B cell (primary cell): ENCODE results near the gene MED12L. TPM values are rescaled to one million over a fixed set of nuclear protein-coding genes. Genes with fewer than 3 reads are reported as not detected.

Source experiments
- ATAC-seq: fragments of 200-7000 bp; cut with Tn5 transposase; one replicate; pipeline ENCODE4 v1.10.0; 2021; ENCODE audit warnings: low read depth, mild to moderate bottlenecking, moderate number of reproducible peaks, moderate library complexity
- CTCF ChIA-PET: fragments of 350-600 bp; sonication (Branson Sonifier 250); formaldehyde crosslinking; loops from one replicate; lab custom pipeline; 2021; ENCODE audit warnings: antibody characterized with exemption, inconsistent platforms; lab: Charles Lee
- POLR2A ChIA-PET: fragments of 350-600 bp; sonication (Branson Sonifier 250); formaldehyde crosslinking; loops from one replicate; lab custom pipeline; 2021; ENCODE audit warnings: antibody characterized with exemption; lab: Charles Lee
- DNase-seq: peaks from one replicate; pipeline ENCODE4 v3.0.0; 2013
- H2AFZ ChIP-seq: 2 replicates; pipeline ENCODE4 v1.6.1; 2012; ENCODE audit warnings: mild to moderate bottlenecking, low read depth, low read length; ENCODE audit not compliant: insufficient read depth, poor library complexity, severe bottlenecking
- H3K27ac ChIP-seq, 2 donors: 1 replicate in 1 of 2; 2 replicates in 1 of 2; pipeline ENCODE4 v1.5.1; 2012 to 2013; ENCODE audit warnings: low read length in 2 of 2, mild to moderate bottlenecking in 2 of 2, moderate library complexity in 1 of 2
- H3K27me3 ChIP-seq, 4 experiments: fragments of 200-600 bp in 1 of 4; sonication (generic) in 1 of 4; replicated peaks in 1 of 4; 1 replicate in 2 of 4; 2 replicates in 2 of 4; pipeline versions ENCODE4 v1.6.1 to v1.7.0; 2013 to 2016; ENCODE audit warnings: low read length in 3 of 4, mild to moderate bottlenecking in 2 of 4, mixed read lengths in 1 of 4, moderate library complexity in 1 of 4; ENCODE audit not compliant: insufficient read depth in 4 of 4, control insufficient read depth in 3 of 4; ENCODE audit errors: control extremely low read depth in 1 of 4
- H3K36me3 ChIP-seq, 2 experiments: replicated peaks in 1 of 2; 1 replicate in 1 of 2; 2 replicates in 1 of 2; pipeline versions ENCODE4 v1.6.1 to v1.7.1; 2013; ENCODE audit warnings: low read length in 1 of 2; ENCODE audit not compliant: insufficient read depth in 2 of 2, control insufficient read depth in 1 of 2; ENCODE audit errors: control extremely low read depth in 1 of 2, extremely low read depth in 1 of 2
- H3K4me1 ChIP-seq, 2 donors: fragments of 200-600 bp in 1 of 2; sonication (generic) in 1 of 2; 1 replicate in 1 of 2; 2 replicates in 1 of 2; pipeline versions ENCODE4 v1.5.1 to v1.6.1; 2013 to 2017; ENCODE audit warnings: low read length in 2 of 2; ENCODE audit not compliant: control insufficient read depth in 2 of 2, insufficient read depth in 2 of 2
- H3K4me2 ChIP-seq: replicated peaks from 2 replicates; pipeline ENCODE3; 2012; ENCODE audit warnings: mild to moderate bottlenecking, low read depth, low read length; ENCODE audit not compliant: poor library complexity, severe bottlenecking
- H3K4me3 ChIP-seq, 5 experiments: fragments of 200-600 bp in 1 of 5; sonication (generic) in 1 of 5; 1 replicate in 3 of 5; 2 replicates in 2 of 5; pipeline versions ENCODE4 v1.5.1 to v1.7.0; 2011 to 2016; ENCODE audit warnings: low read length in 4 of 5, mild to moderate bottlenecking in 4 of 5, low read depth in 2 of 5, control low read depth in 1 of 5, moderate library complexity in 1 of 5; ENCODE audit not compliant: insufficient read depth in 1 of 5; ENCODE audit errors: control extremely low read depth in 1 of 5, extremely low read depth in 1 of 5
- H3K79me2 ChIP-seq: fragments of 200-600 bp; sonication (generic); one replicate; pipeline ENCODE4 v1.6.0; 2016; ENCODE audit warnings: low read length; ENCODE audit not compliant: control insufficient read depth, insufficient read depth
- H3K9ac ChIP-seq: fragments of 200-600 bp; sonication (generic); 2 replicates; pipeline ENCODE4 v1.6.1; 2017; ENCODE audit warnings: mild to moderate bottlenecking, low read length, moderate library complexity
- H3K9me3 ChIP-seq, 3 donors: one replicate each; pipeline versions ENCODE4 v1.6.1 to v1.7.1; 2013; ENCODE audit warnings: low read length in 2 of 3; ENCODE audit not compliant: control insufficient read depth in 2 of 3, insufficient read depth in 1 of 3; ENCODE audit errors: control extremely low read depth in 1 of 3
- H4K20me1 ChIP-seq: 2 replicates; pipeline ENCODE4 v1.6.0; 2012; ENCODE audit warnings: mild to moderate bottlenecking, low read length; ENCODE audit not compliant: insufficient read depth, control insufficient read depth, poor library complexity, severe bottlenecking
- H3K27ac Mint-ChIP-seq: one replicate; pipeline ENCODE4 v1.8.0; 2021; ENCODE audit warnings: mixed read lengths
- H3K27me3 Mint-ChIP-seq: one replicate; pipeline ENCODE4 v1.8.0; 2021; ENCODE audit warnings: mixed read lengths
- H3K4me1 Mint-ChIP-seq: one replicate; pipeline ENCODE4 v1.8.0; 2021; ENCODE audit warnings: mixed read lengths
- H3K4me3 Mint-ChIP-seq: one replicate; pipeline ENCODE4 v1.8.0; 2021; ENCODE audit warnings: mixed read lengths
- H3K9me3 Mint-ChIP-seq: one replicate; pipeline ENCODE4 v1.8.0; 2022; ENCODE audit warnings: mixed read lengths; ENCODE audit not compliant: insufficient read depth
- EZH2 ChIP-seq: IDR thresholded peaks from 2 replicates; pipeline ENCODE4 v1.6.1; 2012; ENCODE audit warnings: borderline replicate concordance, low read depth, mild to moderate bottlenecking, moderate library complexity, low read length; ENCODE audit not compliant: insufficient read depth, poor library complexity, severe bottlenecking
- WGBS: methylation state at CpG from one replicate; pipeline ENCODE4 v1.1.5; 2013; ENCODE audit warnings: missing lambda C conversion rate; ENCODE audit not compliant: insufficient coverage; 5-methylcytosine and 5-hydroxymethylcytosine counted together
- intact Hi-C: fragments of 100-400 bp; cut with micrococcal nuclease; formaldehyde crosslinking; loops from one replicate; pipeline ENCODE4 v1.10.0; 2022
- polyA plus RNA-seq: library from polyadenylated mRNA; depleted of rRNA; stranded (reverse); fragments of >200 nt; gene quantifications from 2 replicates; pipeline ENCODE4 v1.2.3, GENCODE V29; 2012
- total RNA-seq, 2 donors: library from RNA; stranded (reverse); fragments of 120-200 nt in 1 of 2; gene quantifications; 1 replicate in 1 of 2; 2 replicates in 1 of 2; pipeline versions ENCODE4 v1.2.3 to v1.2.4, GENCODE V29; 2013 to 2022
- TF ChIP-seq, protein P1 (sequence below): fragments of 200-600 bp; IDR thresholded peaks from one replicate; pipeline ENCODE4 v1.8.0; 2022; ENCODE audit warnings: antibody characterized with exemption, mild to moderate bottlenecking

Gene MED12L
- total and polyA plus RNA-seq, 2 donors (not counting 1 experiment from before 2014, with no cell fraction given) = 0.07 to 0.30 TPM

DNA sequence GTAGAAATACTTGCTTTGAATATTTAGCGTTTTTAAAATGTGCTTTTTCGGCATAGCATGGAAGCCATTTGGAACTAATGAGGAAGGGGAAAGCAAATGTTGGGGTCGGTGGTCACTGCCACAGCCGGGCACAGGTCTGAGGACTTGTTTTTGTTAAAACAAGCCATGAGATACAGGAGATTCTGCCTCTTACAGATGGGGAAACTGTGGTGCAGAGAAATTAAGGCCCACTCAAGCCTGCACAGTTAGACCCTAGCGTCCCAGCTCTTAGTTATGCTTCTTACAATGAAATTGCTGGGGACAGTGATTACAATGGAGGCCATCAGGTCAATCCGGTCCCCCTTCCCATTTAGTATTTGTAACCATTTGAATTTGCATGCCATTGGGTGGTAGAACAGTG lies 120.0 kb downstream of the MED12L start:
- Mint-ChIP-seq H3K4me1 (peaks cover under 1% of the 10 kb centered on the region), H3K27me3 (peaks cover 4% of the 10 kb centered on the region), H3K9me3 (no peaks in the 10 kb centered on the region), H3K4me3 (no peak overlapping the region), H3K27ac (no peak overlapping the region)
- H3K4me2 ChIP-seq = no peak overlapping the region
- no peaks in the 10 kb centered on the region for H3K27me3 ChIP-seq
- H3K9me3 ChIP-seq = no peaks in the 10 kb centered on the region
- no peaks in the 10 kb centered on the region for H3K36me3 ChIP-seq
- ATAC-seq = no peak
- no peak overlapping the region for H2AFZ ChIP-seq
- no peak overlapping the region for H3K4me3 ChIP-seq
- H3K9ac ChIP-seq = no peak overlapping the region
- no peak for DNase-seq
- ChIA-PET CTCF (interaction anchor here (1.7 kb wide), 1 partner anchor 37 kb away, joined by 5 read pairs; no protein-coding TSS in a partner anchor), POLR2A (no interaction called here)
- intact Hi-C loops = no loop called here
- WGBS = 96% methylated on average over 5 of the region's 6 CpGs
- no peaks in the 10 kb centered on the region for H4K20me1 ChIP-seq
- H3K79me2 ChIP-seq = no peaks in the 10 kb centered on the region
- TF ChIP-seq, protein P1, sequence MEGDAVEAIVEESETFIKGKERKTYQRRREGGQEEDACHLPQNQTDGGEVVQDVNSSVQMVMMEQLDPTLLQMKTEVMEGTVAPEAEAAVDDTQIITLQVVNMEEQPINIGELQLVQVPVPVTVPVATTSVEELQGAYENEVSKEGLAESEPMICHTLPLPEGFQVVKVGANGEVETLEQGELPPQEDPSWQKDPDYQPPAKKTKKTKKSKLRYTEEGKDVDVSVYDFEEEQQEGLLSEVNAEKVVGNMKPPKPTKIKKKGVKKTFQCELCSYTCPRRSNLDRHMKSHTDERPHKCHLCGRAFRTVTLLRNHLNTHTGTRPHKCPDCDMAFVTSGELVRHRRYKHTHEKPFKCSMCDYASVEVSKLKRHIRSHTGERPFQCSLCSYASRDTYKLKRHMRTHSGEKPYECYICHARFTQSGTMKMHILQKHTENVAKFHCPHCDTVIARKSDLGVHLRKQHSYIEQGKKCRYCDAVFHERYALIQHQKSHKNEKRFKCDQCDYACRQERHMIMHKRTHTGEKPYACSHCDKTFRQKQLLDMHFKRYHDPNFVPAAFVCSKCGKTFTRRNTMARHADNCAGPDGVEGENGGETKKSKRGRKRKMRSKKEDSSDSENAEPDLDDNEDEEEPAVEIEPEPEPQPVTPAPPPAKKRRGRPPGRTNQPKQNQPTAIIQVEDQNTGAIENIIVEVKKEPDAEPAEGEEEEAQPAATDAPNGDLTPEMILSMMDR = no peak
- TF ChIP-seq EZH2 = no peak
- no peak overlapping the region for H3K27ac ChIP-seq
- no peaks in the 10 kb centered on the region for H3K4me1 ChIP-seq

DNA sequence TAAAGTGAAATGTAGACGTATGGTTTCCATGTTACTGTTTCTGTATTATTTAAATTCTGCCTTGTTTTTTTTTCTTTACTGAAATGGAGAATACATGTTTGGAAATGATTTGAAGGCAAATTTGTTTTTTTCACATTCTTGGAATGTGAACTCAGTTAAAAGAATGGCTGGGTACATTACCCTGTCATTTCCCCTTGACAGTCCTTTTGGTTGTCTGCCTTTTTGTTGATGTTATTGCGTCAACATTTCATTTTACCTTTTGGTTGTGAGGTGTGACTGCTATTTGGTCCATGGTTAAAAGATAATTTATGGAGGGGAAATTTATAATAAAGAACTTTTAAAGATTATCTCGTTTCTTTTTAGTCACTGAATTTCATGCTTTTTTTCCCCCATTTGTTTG lies 120.7 kb downstream of the MED12L start:
- no peak for TF ChIP-seq EZH2
- TF ChIP-seq, protein P1 = no peak
- no peaks in the 10 kb centered on the region for H3K79me2 ChIP-seq
- H3K9ac ChIP-seq = no peak overlapping the region
- H3K4me1 Mint-ChIP-seq = peaks cover 7% of the 10 kb centered on the region
- no peaks in the 10 kb centered on the region for H3K27me3 ChIP-seq
- ATAC-seq (no peak), DNase-seq (no peak)
- no CpG with 5 or more reads among the region's 3 CpGs for WGBS
- peaks cover 4% of the 10 kb centered on the region for H3K27me3 Mint-ChIP-seq
- H3K4me1 ChIP-seq = peaks cover 3 to 6% of the 10 kb centered on the region in 2 donors
- H3K4me3 Mint-ChIP-seq = no peak overlapping the region
- H3K4me3 ChIP-seq = no peak overlapping the region
- H4K20me1 ChIP-seq = no peaks in the 10 kb centered on the region
- intact Hi-C loops = no loop called here
- no peak overlapping the region for H3K27ac ChIP-seq
- ChIA-PET CTCF (interaction anchor here (1.7 kb wide), 1 partner anchor 38 kb away, joined by 5 read pairs; no protein-coding TSS in a partner anchor), POLR2A (no interaction called here)
- no peak overlapping the region for H3K4me2 ChIP-seq
- no peak overlapping the region for H3K27ac Mint-ChIP-seq
- H2AFZ ChIP-seq = no peak overlapping the region
- H3K9me3 Mint-ChIP-seq = no peaks in the 10 kb centered on the region
- no peaks in the 10 kb centered on the region for H3K36me3 ChIP-seq
- H3K9me3 ChIP-seq = no peaks in the 10 kb centered on the region
